Measurements from ENCODE around the gene CDC42EP4.

GRCh38 chr17:73348018-73348828, 36.4 kb upstream of the CDC42EP4 start:
- TF ChIP-seq CTCF (IDR thresholded peaks at IDR 0.05) (no peak), POLR2A (IDR thresholded peaks at IDR 0.05) (no peak)

Data from vagina (tissue), 2 donors.